ENCODE data around the gene RRAGC. TPM values are rescaled to one million over a fixed set of nuclear protein-coding genes. Genes with fewer than 3 reads are reported as not detected.

The RRAGC gene
- total and polyA plus RNA-seq, 10 of the 15 experiments (the other 5 are each of a cell fraction or from before 2014, with no cell fraction given): 5.5 to 22.1 (median 15.0) TPM

DNA sequence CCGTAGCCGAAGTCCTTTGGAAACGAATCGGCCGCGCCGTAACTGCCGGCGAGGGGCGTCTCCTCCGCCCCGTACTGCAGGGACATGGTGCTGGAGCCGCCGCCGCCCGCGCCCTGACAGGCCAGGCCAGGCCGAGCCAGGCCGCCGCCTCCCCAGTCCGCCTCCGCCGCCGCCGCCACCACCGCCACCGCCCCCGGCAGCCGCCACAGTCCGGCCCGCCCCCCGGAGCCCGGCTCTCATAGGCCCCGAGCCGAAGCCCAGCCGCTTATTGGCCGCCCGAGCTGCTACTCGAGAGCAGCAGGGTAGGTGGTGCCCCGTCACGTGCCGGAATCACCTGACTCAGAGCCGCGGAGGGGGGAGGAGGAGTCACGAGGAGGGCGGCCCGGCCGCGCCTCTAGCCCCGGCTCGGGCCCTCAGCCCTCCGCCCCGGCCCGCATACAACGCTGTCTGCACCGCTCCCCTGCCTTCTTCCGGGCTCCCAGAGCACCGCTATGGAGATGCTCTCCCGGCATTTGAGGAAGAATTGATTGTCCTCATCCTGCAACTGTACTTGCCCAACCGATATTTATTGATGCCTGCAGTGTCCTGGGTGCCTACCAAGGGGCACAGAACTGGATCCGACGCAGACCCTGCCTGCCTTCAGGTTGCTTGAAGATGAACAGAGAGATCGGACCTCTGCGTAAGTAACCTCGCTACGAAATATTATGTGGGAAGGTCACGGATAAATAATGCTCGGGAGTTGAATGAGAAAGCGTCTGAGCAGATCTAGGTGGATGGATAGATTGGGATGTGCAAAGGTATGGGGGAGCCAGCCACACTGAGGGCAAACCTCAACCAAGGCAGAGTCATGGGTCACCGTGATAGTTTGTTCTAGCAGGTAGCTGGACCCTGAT is at the start of gene RRAGC (continued):
- TF ChIP-seq PAX8 (IDR thresholded peaks at IDR 0.05) (no peak), SIX5 (IDR thresholded peaks at IDR 0.05; ENCODE audit: low read depth, low read length, severe bottlenecking) (no peak), RB1 (IDR thresholded peaks at IDR 0.05; ENCODE audit: borderline replicate concordance) (no peak), POLR2A (IDR thresholded peaks at IDR 0.05; ENCODE audit: low read depth, low read length) (peak; percentile 81), CEBPB (IDR thresholded peaks at IDR 0.05; ENCODE audit: borderline replicate concordance in 1 of 2, low read depth in 2 of 2, low read length in 2 of 2) (no peak), TCF12 (IDR thresholded peaks at IDR 0.05; ENCODE audit: low read depth, low read length) (no peak), ZNF207 (IDR thresholded peaks at IDR 0.05; ENCODE audit: borderline replicate concordance) (peak; percentile 30; the same call in 1 of the 2 replicates)
- TF ChIP-seq, protein P1, sequence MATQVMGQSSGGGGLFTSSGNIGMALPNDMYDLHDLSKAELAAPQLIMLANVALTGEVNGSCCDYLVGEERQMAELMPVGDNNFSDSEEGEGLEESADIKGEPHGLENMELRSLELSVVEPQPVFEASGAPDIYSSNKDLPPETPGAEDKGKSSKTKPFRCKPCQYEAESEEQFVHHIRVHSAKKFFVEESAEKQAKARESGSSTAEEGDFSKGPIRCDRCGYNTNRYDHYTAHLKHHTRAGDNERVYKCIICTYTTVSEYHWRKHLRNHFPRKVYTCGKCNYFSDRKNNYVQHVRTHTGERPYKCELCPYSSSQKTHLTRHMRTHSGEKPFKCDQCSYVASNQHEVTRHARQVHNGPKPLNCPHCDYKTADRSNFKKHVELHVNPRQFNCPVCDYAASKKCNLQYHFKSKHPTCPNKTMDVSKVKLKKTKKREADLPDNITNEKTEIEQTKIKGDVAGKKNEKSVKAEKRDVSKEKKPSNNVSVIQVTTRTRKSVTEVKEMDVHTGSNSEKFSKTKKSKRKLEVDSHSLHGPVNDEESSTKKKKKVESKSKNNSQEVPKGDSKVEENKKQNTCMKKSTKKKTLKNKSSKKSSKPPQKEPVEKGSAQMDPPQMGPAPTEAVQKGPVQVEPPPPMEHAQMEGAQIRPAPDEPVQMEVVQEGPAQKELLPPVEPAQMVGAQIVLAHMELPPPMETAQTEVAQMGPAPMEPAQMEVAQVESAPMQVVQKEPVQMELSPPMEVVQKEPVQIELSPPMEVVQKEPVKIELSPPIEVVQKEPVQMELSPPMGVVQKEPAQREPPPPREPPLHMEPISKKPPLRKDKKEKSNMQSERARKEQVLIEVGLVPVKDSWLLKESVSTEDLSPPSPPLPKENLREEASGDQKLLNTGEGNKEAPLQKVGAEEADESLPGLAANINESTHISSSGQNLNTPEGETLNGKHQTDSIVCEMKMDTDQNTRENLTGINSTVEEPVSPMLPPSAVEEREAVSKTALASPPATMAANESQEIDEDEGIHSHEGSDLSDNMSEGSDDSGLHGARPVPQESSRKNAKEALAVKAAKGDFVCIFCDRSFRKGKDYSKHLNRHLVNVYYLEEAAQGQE (IDR thresholded peaks at IDR 0.05; ENCODE audit: low read depth, low read length): no peak

DNA sequence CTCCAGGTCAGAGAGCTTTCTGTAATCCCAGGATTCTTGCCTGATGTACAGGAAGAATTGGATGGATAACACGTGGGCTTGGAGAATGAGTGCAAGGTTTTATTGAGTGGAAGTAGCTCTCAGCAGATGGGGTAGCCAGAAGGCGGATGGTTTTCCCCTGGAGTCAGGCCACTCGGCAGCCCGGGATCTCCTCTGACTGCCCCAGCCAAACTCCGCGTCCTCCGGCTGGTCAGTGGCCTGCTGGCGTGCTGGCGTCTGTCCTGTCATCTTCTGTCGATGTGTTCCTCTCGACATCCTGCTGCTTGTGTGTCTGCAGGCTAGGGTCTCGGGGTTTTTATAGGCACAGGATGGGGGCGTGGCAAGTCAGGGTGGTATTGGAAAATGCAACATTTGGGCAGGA is 49.2 kb upstream of the RRAGC start:
- intact Hi-C loops (cut with micrococcal nuclease; ENCODE audit: unreplicated experiment): no loop called here
- WGBS (ENCODE audit: insufficient coverage, insufficient replicate concordance, low lambda C conversion rate, missing lambda C conversion rate): 74% methylated on average over 13 of the region's 13 CpGs
- ChIA-PET RAD21 (ENCODE audit: unreplicated experiment) (no interaction called here), POLR2A (no interaction called here), CTCF (interaction anchor here (0.7 kb wide), 1 partner anchor 10 kb away, joined by 3 read pairs; no protein-coding TSS in a partner anchor), SMC1A (ENCODE audit: uncharacterized antibody, unreplicated experiment) (interaction anchor here (1.6 kb wide), 1 partner anchor 12 kb away, joined by 4 read pairs; no protein-coding TSS in a partner anchor)
- ATAC-seq (no peak), FAIRE-seq (no peak), DNase-seq (ENCODE audit: low read depth, low spot score) (no peak)
- Histone ChIP-seq H3K27ac (ENCODE audit: control insufficient read depth, insufficient read depth) (no peak overlapping the region), H3K27me3 (replicated peaks in 1 of 2; ENCODE audit: control insufficient read depth in 2 of 2, insufficient read depth in 2 of 2, low read length in 1 of 2) (no peaks in the 10 kb centered on the region), H3K4me3 (no peak overlapping the region), H3K9ac (ENCODE audit: control insufficient read depth, insufficient read depth, low read length) (no peak overlapping the region), H3K36me3 (ENCODE audit: control insufficient read depth in 2 of 2, insufficient read depth in 2 of 2, low read length in 1 of 2) (no peaks in the 10 kb centered on the region), H2AFZ (ENCODE audit: control insufficient read depth, low read depth, low read length) (no peak overlapping the region), H3K4me1 (ENCODE audit: control insufficient read depth, insufficient read depth, low read length) (no peaks in the 10 kb centered on the region), H3K4me2 (ENCODE audit: control insufficient read depth, insufficient read depth) (no peak overlapping the region), H3K79me2 (ENCODE audit: control insufficient read depth, insufficient read depth, low read length) (no peaks in the 10 kb centered on the region), H4K20me1 (ENCODE audit: control insufficient read depth, insufficient read depth) (no peaks in the 10 kb centered on the region), H3K9me3 (replicated peaks; ENCODE audit: control insufficient read depth, insufficient read depth, low read length) (no peaks in the 10 kb centered on the region)
- in situ Hi-C loops (cut with MboI): no loop called here
- no TSS peak for BruUV-seq (replicated peaks)
- no peak for TF ChIP-seq USF2 (IDR thresholded peaks at IDR 0.05; ENCODE audit: borderline replicate concordance, low read depth, low read length)
- no peak for TF ChIP-seq KAT2A (conservative IDR thresholded peaks at IDR 0.05; ENCODE audit: control insufficient read depth, low read depth, low read length)
- no peak for TF ChIP-seq PAX8 (IDR thresholded peaks at IDR 0.05)
- no peak for TF ChIP-seq DPF2 (IDR thresholded peaks at IDR 0.05)
- TF ChIP-seq CHD4 (IDR thresholded peaks at IDR 0.05): no peak
- no peak for TF ChIP-seq ZBTB4 (CRISPR knock-in tag; IDR thresholded peaks at IDR 0.05)
- TF ChIP-seq MYC (IDR thresholded peaks at IDR 0.05; ENCODE audit: insufficient read depth, insufficient read length, insufficient replicate concordance, low read length, severe bottlenecking): no peak
- no peak for TF ChIP-seq ZNF24 (IDR thresholded peaks at IDR 0.05)
